ENCODE data around the gene C1S.

GRCh38 chr12:7106082-7106481, 45.6 kb downstream of the C1S start:
- no peak for TF ChIP-seq CTCF (conservative IDR thresholded peaks at IDR 0.05; ENCODE audit: low read length)
- TF ChIP-seq EZH2phosphoT487 (IDR thresholded peaks at IDR 0.05; ENCODE audit: borderline replicate concordance): no peak

Measured in Loucy (cell line).